Mononuclear cell (primary cell): ENCODE measurements around the gene PATE2. TPM values are rescaled to one million over a fixed set of nuclear protein-coding genes. Genes with fewer than 3 reads are reported as not detected.

Experiments
- H3K27me3 ChIP-seq: 2 replicates; pipeline ENCODE4 v1.6.0; 2011; ENCODE audit warnings: low read length, control low read depth; ENCODE audit not compliant: insufficient read depth
- H3K4me1 ChIP-seq: 2 replicates; pipeline ENCODE4 v1.5.1; 2011; ENCODE audit warnings: mild to moderate bottlenecking, low read length, control low read depth; ENCODE audit not compliant: insufficient read depth
- H3K4me3 ChIP-seq: 2 replicates; pipeline ENCODE4 v1.5.1; 2011; ENCODE audit warnings: mild to moderate bottlenecking, low read length, moderate library complexity
- H3K9me3 ChIP-seq: 2 replicates; pipeline ENCODE4 v1.5.1; 2011; ENCODE audit warnings: low read depth, mild to moderate bottlenecking, control low read depth, low read length
- total RNA-seq: library from RNA; depleted of rRNA; stranded (reverse); fragments of >200 nt; gene quantifications from one replicate; pipeline ENCODE4 v1.2.3, GENCODE V29; 2012

The PATE2 gene
- not detected for total RNA-seq

- Histone ChIP-seq H3K4me1 (no peaks in the 10 kb centered on the region), H3K9me3 (no peaks in the 10 kb centered on the region), H3K27me3 (no peaks in the 10 kb centered on the region), H3K4me3 (no peak within 1 kb of the TSS)
Measured at GRCh38 chr11:125778728-125779127, at the start of gene PATE2. PATE2 (minus strand) TSS chr11:125778828; CDS start chr11:125778773, 55 bp downstream.

GRCh38 chr11:125807909-125808308 lies 29.3 kb upstream of the PATE2 start:
- H3K27me3 ChIP-seq, result no peaks in the 10 kb centered on the region
- H3K4me3 ChIP-seq, result no peak overlapping the region
- peaks cover 8% of the 10 kb centered on the region for H3K9me3 ChIP-seq
- no peaks in the 10 kb centered on the region for H3K4me1 ChIP-seq

GRCh38 chr11:125802387-125802786 lies 23.8 kb upstream of the PATE2 start:
- peaks cover 16% of the 10 kb centered on the region for H3K9me3 ChIP-seq
- no peaks in the 10 kb centered on the region for H3K27me3 ChIP-seq
- no peaks in the 10 kb centered on the region for H3K4me1 ChIP-seq
- no peak overlapping the region for H3K4me3 ChIP-seq

- no peaks in the 10 kb centered on the region for H3K27me3 ChIP-seq
- no peak overlapping the region for H3K4me3 ChIP-seq
- no peaks in the 10 kb centered on the region for H3K4me1 ChIP-seq
- peaks cover 22% of the 10 kb centered on the region for H3K9me3 ChIP-seq
Measured at GRCh38 chr11:125799808-125800207, 21.2 kb upstream of the PATE2 start.

GRCh38 chr11:125797641-125798040 lies 19.0 kb upstream of the PATE2 start:
- H3K4me3 ChIP-seq, result no peak overlapping the region
- peaks cover 3% of the 10 kb centered on the region for H3K27me3 ChIP-seq
- no peaks in the 10 kb centered on the region for H3K4me1 ChIP-seq
- H3K9me3 ChIP-seq, result peaks cover 25% of the 10 kb centered on the region

GRCh38 chr11:125790825-125791224 lies 12.2 kb upstream of the PATE2 start:
- Histone ChIP-seq H3K27me3 (peaks cover 3% of the 10 kb centered on the region), H3K9me3 (peaks cover 11% of the 10 kb centered on the region), H3K4me3 (no peak overlapping the region), H3K4me1 (no peaks in the 10 kb centered on the region)

GRCh38 chr11:125787827-125788226 lies 9.2 kb upstream of the PATE2 start, which contains the start of gene PATE3:
PATE3 (plus strand) TSS chr11:125788127; CDS start chr11:125788152, 25 bp downstream.
- no peaks in the 10 kb centered on the region for H3K27me3 ChIP-seq

GRCh38 chr11:125784678-125785077 lies 6.0 kb upstream of the PATE2 start:
- no peaks in the 10 kb centered on the region for H3K27me3 ChIP-seq
- no peaks in the 10 kb centered on the region for H3K9me3 ChIP-seq
- H3K4me1 ChIP-seq, result no peaks in the 10 kb centered on the region
- no peak overlapping the region for H3K4me3 ChIP-seq

More at GRCh38 chr11:125787827-125788226, 9.2 kb upstream of the PATE2 start, which contains the start of gene PATE3:
- Histone ChIP-seq H3K4me3 (no peak within 1 kb of the TSS), H3K4me1 (no peaks in the 10 kb centered on the region), H3K9me3 (no peaks in the 10 kb centered on the region)

GRCh38 chr11:125777309-125777708 lies 1.3 kb downstream of the PATE2 start:
- Histone ChIP-seq H3K27me3 (no peaks in the 10 kb centered on the region), H3K4me3 (no peak overlapping the region), H3K9me3 (no peaks in the 10 kb centered on the region), H3K4me1 (no peaks in the 10 kb centered on the region)

- no peaks in the 10 kb centered on the region for H3K4me1 ChIP-seq
- H3K4me3 ChIP-seq, result no peak overlapping the region
- no peaks in the 10 kb centered on the region for H3K9me3 ChIP-seq
- H3K27me3 ChIP-seq, result no peaks in the 10 kb centered on the region
Measured at GRCh38 chr11:125773516-125773915, 5.1 kb downstream of the PATE2 start.

GRCh38 chr11:125772834-125773505 lies 5.7 kb downstream of the PATE2 start:
- no peak overlapping the region for H3K4me3 ChIP-seq
- no peaks in the 10 kb centered on the region for H3K4me1 ChIP-seq
- H3K9me3 ChIP-seq, result no peaks in the 10 kb centered on the region
- no peaks in the 10 kb centered on the region for H3K27me3 ChIP-seq

GRCh38 chr11:125770583-125770982 lies 8.0 kb downstream of the PATE2 start:
- H3K4me1 ChIP-seq, result no peaks in the 10 kb centered on the region
- H3K4me3 ChIP-seq, result no peak overlapping the region
- H3K9me3 ChIP-seq, result no peaks in the 10 kb centered on the region
- H3K27me3 ChIP-seq, result no peaks in the 10 kb centered on the region

- Histone ChIP-seq H3K9me3 (no peaks in the 10 kb centered on the region), H3K27me3 (no peaks in the 10 kb centered on the region), H3K4me3 (no peak overlapping the region), H3K4me1 (no peaks in the 10 kb centered on the region)
Measured at GRCh38 chr11:125768336-125769046, 10.1 kb downstream of the PATE2 start.

- H3K4me3 ChIP-seq, result no peak overlapping the region
- no peaks in the 10 kb centered on the region for H3K4me1 ChIP-seq
- H3K27me3 ChIP-seq, result no peaks in the 10 kb centered on the region
- no peaks in the 10 kb centered on the region for H3K9me3 ChIP-seq
Measured at GRCh38 chr11:125766251-125766650, 12.4 kb downstream of the PATE2 start.

GRCh38 chr11:125763483-125763882 lies 15.1 kb downstream of the PATE2 start:
- H3K27me3 ChIP-seq, result no peaks in the 10 kb centered on the region
- H3K4me3 ChIP-seq, result no peak overlapping the region
- H3K4me1 ChIP-seq, result no peaks in the 10 kb centered on the region
- H3K9me3 ChIP-seq, result no peaks in the 10 kb centered on the region

- Histone ChIP-seq H3K4me1 (no peaks in the 10 kb centered on the region), H3K27me3 (no peaks in the 10 kb centered on the region), H3K9me3 (no peaks in the 10 kb centered on the region), H3K4me3 (no peak overlapping the region)
Measured at GRCh38 chr11:125762445-125762844, 16.2 kb downstream of the PATE2 start.
